Measurements from ENCODE around the gene DLX5. TPM values are rescaled to one million over a fixed set of nuclear protein-coding genes. Genes with fewer than 3 reads are reported as not detected.

DLX5 gene
- total and polyA plus RNA-seq, 2 donors (not counting 1 experiment from before 2014, with no cell fraction given) = not detected

DNA sequence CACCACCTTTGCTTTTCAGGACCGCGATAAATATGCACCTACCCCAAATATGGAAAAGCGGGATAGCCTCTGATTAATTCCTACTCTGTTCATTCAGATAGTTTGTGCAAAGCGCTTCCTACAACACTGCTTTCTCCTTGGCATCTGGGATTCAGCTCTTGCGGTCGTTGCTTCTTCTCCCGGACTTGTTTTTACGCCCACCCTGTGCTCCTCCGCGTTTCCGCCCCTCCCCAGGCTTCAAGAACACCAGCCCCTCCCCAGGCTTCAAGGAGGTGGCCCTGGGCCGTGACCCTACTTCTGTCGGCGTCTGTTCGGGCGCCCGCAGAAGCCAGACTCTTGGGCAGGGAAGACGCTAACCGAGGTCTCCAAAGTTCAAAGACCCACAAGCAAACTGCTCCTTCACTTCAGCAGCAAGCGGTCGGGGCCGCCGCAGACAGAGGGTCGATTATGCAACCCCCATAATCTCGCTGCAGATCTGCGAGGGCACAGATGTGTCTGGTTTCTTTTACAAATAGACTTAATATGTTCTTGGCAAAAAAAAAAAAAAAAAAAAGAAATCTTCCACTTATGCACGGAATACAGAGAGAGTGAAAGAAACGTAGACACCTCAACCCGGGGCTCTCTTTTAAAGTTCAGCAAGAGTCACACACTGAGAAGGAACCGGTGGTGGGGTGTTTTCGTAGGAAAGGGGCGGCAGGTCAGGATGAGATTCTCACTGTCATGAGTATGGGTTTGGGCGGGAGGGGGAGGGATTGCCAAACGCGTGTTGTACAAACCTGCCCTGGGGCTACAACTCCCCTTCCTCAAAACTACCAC lies 1.9 kb downstream of the DLX5 start:
- peaks cover 0 to 90% (median 64%) of the 10 kb centered on the region in 4 experiments for H3K27me3 ChIP-seq (replicated peaks in 1 of 4; ENCODE audit: control extremely low read depth in 1 of 4, control insufficient read depth in 3 of 4, insufficient read depth in 4 of 4, low read length in 3 of 4)
- no peak overlapping the region for H2AFZ ChIP-seq (ENCODE audit: insufficient read depth, low read depth, low read length, poor library complexity, severe bottlenecking)
- TF ChIP-seq, protein P1, sequence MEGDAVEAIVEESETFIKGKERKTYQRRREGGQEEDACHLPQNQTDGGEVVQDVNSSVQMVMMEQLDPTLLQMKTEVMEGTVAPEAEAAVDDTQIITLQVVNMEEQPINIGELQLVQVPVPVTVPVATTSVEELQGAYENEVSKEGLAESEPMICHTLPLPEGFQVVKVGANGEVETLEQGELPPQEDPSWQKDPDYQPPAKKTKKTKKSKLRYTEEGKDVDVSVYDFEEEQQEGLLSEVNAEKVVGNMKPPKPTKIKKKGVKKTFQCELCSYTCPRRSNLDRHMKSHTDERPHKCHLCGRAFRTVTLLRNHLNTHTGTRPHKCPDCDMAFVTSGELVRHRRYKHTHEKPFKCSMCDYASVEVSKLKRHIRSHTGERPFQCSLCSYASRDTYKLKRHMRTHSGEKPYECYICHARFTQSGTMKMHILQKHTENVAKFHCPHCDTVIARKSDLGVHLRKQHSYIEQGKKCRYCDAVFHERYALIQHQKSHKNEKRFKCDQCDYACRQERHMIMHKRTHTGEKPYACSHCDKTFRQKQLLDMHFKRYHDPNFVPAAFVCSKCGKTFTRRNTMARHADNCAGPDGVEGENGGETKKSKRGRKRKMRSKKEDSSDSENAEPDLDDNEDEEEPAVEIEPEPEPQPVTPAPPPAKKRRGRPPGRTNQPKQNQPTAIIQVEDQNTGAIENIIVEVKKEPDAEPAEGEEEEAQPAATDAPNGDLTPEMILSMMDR (IDR thresholded peaks at IDR 0.05) = no peak
- TF ChIP-seq EZH2 (IDR thresholded peaks at IDR 0.05; ENCODE audit: borderline replicate concordance, insufficient read depth, low read depth, low read length, poor library complexity, severe bottlenecking) = no peak
- no peak overlapping the region for H3K27ac Mint-ChIP-seq
- H3K27me3 Mint-ChIP-seq = peaks cover 88% of the 10 kb centered on the region
- H3K4me1 ChIP-seq (ENCODE audit: control insufficient read depth in 2 of 2, insufficient read depth in 2 of 2, low read length in 2 of 2) = peaks cover 15 to 29% of the 10 kb centered on the region in 2 donors
- H3K79me2 ChIP-seq (ENCODE audit: control insufficient read depth, insufficient read depth, low read length) = no peaks in the 10 kb centered on the region
- peaks cover 0 to 39% (median 0%) of the 10 kb centered on the region in 3 donors for H3K9me3 ChIP-seq (ENCODE audit: control extremely low read depth in 1 of 3, control insufficient read depth in 2 of 3, insufficient read depth in 1 of 3, low read length in 2 of 3)
- no peak for DNase-seq
- no peak overlapping the region for H3K4me3 ChIP-seq (ENCODE audit: control extremely low read depth in 1 of 5, extremely low read depth in 1 of 5, insufficient read depth in 1 of 5, low read depth in 2 of 5, low read length in 4 of 5)
- no peak overlapping the region for H3K4me2 ChIP-seq (replicated peaks; ENCODE audit: low read depth, low read length, poor library complexity, severe bottlenecking)
- peaks cover 27% of the 10 kb centered on the region for H3K4me1 Mint-ChIP-seq
- POLR2A ChIA-PET = no interaction called here
- H3K36me3 ChIP-seq (replicated peaks in 1 of 2; ENCODE audit: control extremely low read depth in 1 of 2, control insufficient read depth in 1 of 2, extremely low read depth in 1 of 2, insufficient read depth in 2 of 2, low read length in 1 of 2) = no peaks in the 10 kb centered on the region
- ATAC-seq (ENCODE audit: low read depth) = no peak
- WGBS (ENCODE audit: insufficient coverage) = 6% methylated on average over 19 of the region's 35 CpGs
- H3K9ac ChIP-seq (ENCODE audit: low read length) = no peak overlapping the region
- CTCF ChIA-PET = no interaction called here
- no peaks in the 10 kb centered on the region for H3K9me3 Mint-ChIP-seq (ENCODE audit: insufficient read depth)
- no peaks in the 10 kb centered on the region for H4K20me1 ChIP-seq (ENCODE audit: control insufficient read depth, insufficient read depth, low read length, poor library complexity, severe bottlenecking)
- H3K4me3 Mint-ChIP-seq = no peak overlapping the region
- no peak overlapping the region for H3K27ac ChIP-seq (ENCODE audit: low read length in 2 of 2)
- intact Hi-C loops (cut with micrococcal nuclease) = no loop called here

DNA sequence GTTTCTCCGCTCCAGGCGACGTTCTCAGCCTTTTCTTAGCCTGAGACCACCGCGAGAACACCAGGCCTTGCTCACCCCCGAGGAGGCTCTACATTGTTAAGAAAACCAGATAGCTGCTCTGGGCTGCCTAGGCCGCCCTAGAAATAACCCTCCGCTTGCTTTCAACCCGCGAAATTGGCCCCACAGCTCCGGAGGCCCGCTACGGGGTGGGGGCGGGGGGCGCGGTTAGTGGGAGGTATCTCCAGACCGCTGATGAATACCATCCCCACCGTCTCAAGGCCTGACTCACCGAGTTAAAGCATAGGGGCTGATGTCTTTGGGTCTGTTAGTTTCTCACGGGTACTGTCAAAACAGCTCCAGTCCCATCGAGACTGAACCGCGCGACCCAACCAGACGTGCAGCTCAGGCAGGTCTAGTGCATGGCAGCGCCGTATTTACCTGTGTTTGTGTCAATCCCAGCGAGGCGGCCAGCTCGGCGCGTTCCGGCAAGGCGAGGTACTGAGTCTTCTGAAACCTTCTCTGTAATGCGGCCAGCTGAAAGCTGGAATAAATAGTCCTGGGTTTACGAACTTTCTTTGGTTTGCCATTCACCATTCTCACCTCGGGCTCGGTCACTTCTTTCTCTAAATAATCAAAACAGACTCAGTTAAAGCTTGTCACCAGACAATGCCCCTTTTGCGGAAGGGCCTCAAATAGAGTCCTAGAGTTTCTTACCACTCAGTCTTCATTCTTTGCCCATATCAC lies 2.7 kb downstream of the DLX5 start:
- ChIA-PET POLR2A (no interaction called here), CTCF (no interaction called here)
- H3K4me3 ChIP-seq (ENCODE audit: control extremely low read depth in 1 of 5, extremely low read depth in 1 of 5, insufficient read depth in 1 of 5, low read depth in 2 of 5, low read length in 4 of 5) = no peak overlapping the region
- no peak overlapping the region for H3K27ac ChIP-seq (ENCODE audit: low read length in 2 of 2)
- H3K4me1 Mint-ChIP-seq = peaks cover 19% of the 10 kb centered on the region
- no peak overlapping the region for H2AFZ ChIP-seq (ENCODE audit: insufficient read depth, low read depth, low read length, poor library complexity, severe bottlenecking)
- no peak overlapping the region for H3K4me3 Mint-ChIP-seq
- no peaks in the 10 kb centered on the region for H3K79me2 ChIP-seq (ENCODE audit: control insufficient read depth, insufficient read depth, low read length)
- H3K9ac ChIP-seq (ENCODE audit: low read length) = no peak overlapping the region
- no peak for DNase-seq
- WGBS (ENCODE audit: insufficient coverage) = 15% methylated on average over 27 of the region's 39 CpGs
- no peaks in the 10 kb centered on the region for H3K36me3 ChIP-seq (replicated peaks in 1 of 2; ENCODE audit: control extremely low read depth in 1 of 2, control insufficient read depth in 1 of 2, extremely low read depth in 1 of 2, insufficient read depth in 2 of 2, low read length in 1 of 2)
- no peak overlapping the region for H3K4me2 ChIP-seq (replicated peaks; ENCODE audit: low read depth, low read length, poor library complexity, severe bottlenecking)
- peaks cover 0 to 41% (median 0%) of the 10 kb centered on the region in 3 donors for H3K9me3 ChIP-seq (ENCODE audit: control extremely low read depth in 1 of 3, control insufficient read depth in 2 of 3, insufficient read depth in 1 of 3, low read length in 2 of 3)
- ATAC-seq (ENCODE audit: low read depth) = no peak
- H3K4me1 ChIP-seq (ENCODE audit: control insufficient read depth in 2 of 2, insufficient read depth in 2 of 2, low read length in 2 of 2) = peaks cover 7 to 21% of the 10 kb centered on the region in 2 donors
- H3K9me3 Mint-ChIP-seq (ENCODE audit: insufficient read depth) = no peaks in the 10 kb centered on the region
- peaks cover 0 to 93% (median 65%) of the 10 kb centered on the region in 4 experiments for H3K27me3 ChIP-seq (replicated peaks in 1 of 4; ENCODE audit: control extremely low read depth in 1 of 4, control insufficient read depth in 3 of 4, insufficient read depth in 4 of 4, low read length in 3 of 4)
- H3K27ac Mint-ChIP-seq = no peak overlapping the region
- H4K20me1 ChIP-seq (ENCODE audit: control insufficient read depth, insufficient read depth, low read length, poor library complexity, severe bottlenecking) = no peaks in the 10 kb centered on the region
- no peak for TF ChIP-seq EZH2 (IDR thresholded peaks at IDR 0.05; ENCODE audit: borderline replicate concordance, insufficient read depth, low read depth, low read length, poor library complexity, severe bottlenecking)
- TF ChIP-seq, protein P1 (IDR thresholded peaks at IDR 0.05) = no peak
- intact Hi-C loops (cut with micrococcal nuclease) = no loop called here
- peaks cover 88% of the 10 kb centered on the region for H3K27me3 Mint-ChIP-seq
